Stimulated activated CD8-positive, alpha-beta memory T cell treated with anti-CD3 and anti-CD28 coated beads, Interleukin-7, amount 100 ng/mL, for 48 hours (primary cell): ENCODE measurements around the gene PRPH.
A peak's percentile ranks its signal among the peaks of the same experiment; 100 is the strongest.

ENCODE experiments used
- DNase-seq, 2 donors: peaks; one replicate each; pipeline ENCODE4 v3.0.0-alpha.2; 2020; ENCODE audit warnings: low read depth in 1 of 2; ENCODE audit errors: extremely low read depth in 1 of 2

PRPH gene

GRCh38 chr12:49345051-49345824 lies 50.3 kb downstream of the PRPH start:
- no peak for DNase-seq

GRCh38 chr12:49345825-49346658 lies 51.1 kb downstream of the PRPH start:
- DNase-seq = no peak

- no peak for DNase-seq
These were observed 51.8 kb downstream of the PRPH start, which contains the start of gene DNAJC22 for GRCh38 chr12:49346659-49347310. TSS of gene DNAJC22 (plus strand) at chr12:49346888. CDS start at chr12:49348873, 1,985 bp downstream.

GRCh38 chr12:49347311-49348193 lies 52.6 kb downstream of the PRPH start:
- peak; percentile 53 to 63 for DNase-seq
